Measurements from ENCODE around the gene DTD2. TPM values are rescaled to one million over a fixed set of nuclear protein-coding genes. Genes with fewer than 3 reads are reported as not detected.
A peak's percentile ranks its signal among the peaks of the same experiment; 100 is the strongest.
"Not testable (repeated sequence)": the region's sequence is repeated elsewhere in the genome, so short reads cannot be mapped to it uniquely, and the experiment has no call there.

Gene DTD2
- total RNA-seq, 2 experiments from 2014 or later = 17.5 to 21.6 TPM

DNA sequence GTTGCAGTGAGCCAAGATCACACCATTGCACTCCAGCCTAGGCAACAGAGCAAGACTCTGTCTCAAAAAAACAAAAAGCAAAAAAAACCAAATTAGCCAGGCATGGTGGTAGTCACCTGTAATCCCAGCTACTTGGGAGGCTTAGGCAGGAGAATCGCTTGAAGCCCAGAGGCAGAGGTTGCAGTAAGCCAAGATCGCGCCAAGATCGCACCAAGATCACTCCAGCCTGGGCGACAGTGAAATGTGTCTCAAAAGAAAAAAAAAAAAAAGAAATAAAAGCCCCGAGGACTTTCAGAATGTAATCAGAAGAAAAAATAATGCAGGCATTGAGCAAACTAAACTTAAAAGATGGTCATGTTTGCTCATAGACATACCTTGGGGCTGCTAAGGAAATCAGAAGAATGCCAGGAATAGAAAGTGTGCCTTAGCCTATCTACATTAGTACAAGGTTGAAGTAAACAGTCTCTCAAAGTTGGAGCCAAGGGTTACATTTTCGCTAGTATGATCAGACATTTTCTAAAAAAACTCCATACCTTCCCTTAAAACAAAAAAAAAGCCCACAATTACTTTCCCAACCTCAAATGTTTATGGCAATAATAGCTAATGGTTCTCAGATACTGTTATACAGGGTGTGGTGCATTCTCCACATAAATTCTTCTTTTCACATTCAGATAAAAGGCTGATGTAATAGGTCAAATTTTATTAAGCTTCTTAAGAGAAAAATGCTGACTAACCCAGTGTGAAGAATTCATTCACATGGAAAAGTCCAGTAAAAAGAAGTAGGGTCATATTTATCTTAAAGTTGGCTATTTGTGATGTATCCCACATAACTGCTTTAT lies 15.8 kb downstream of the DTD2 start:
- CTCF ChIA-PET = no interaction called here
- H3K9me3 Mint-ChIP-seq (ENCODE audit: low read depth) = peaks cover 6% of the 10 kb centered on the region
- no peaks in the 10 kb centered on the region for H3K27me3 Mint-ChIP-seq
- no peaks in the 10 kb centered on the region for H3K4me1 Mint-ChIP-seq
- intact Hi-C loops (cut with DNase I, micrococcal nuclease) = no loop called here
- DNase-seq (no peak), ATAC-seq (no peak)
- POLR2A ChIA-PET = no interaction called here
- peaks cover 22% of the 10 kb centered on the region for H3K36me3 Mint-ChIP-seq (ENCODE audit: low read depth)
- H3K4me3 Mint-ChIP-seq = no peak overlapping the region
- H3K27ac Mint-ChIP-seq = no peak overlapping the region

DNA sequence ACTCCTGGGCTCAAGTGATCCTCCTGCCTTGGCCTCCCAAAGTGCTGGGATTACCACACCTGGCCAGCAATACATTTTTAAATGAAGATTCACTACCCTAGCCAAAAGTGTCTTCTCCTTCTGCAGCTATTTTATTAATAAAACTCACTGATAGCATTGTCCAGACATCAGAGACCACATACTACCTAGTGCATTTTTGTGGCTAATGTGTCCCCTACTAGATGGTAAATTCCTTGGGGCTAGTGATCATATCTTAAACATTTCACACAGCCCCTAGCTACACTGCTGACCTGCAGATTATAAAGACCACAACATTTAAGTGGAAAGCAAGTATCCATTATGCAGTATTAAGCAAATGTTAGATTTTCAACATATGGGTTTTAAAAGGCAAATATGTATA lies 17.0 kb downstream of the DTD2 start:
- Mint-ChIP-seq H3K27ac (no peak overlapping the region), H3K4me3 (no peak overlapping the region), H3K9me3 (ENCODE audit: low read depth) (peaks cover 6% of the 10 kb centered on the region), H3K36me3 (ENCODE audit: low read depth) (peaks cover 18% of the 10 kb centered on the region), H3K27me3 (no peaks in the 10 kb centered on the region), H3K4me1 (no peaks in the 10 kb centered on the region)
- no peak for DNase-seq
- POLR2A ChIA-PET = no interaction called here
- CTCF ChIA-PET = interaction anchor here (0.9 kb wide), 1 partner anchor 13 kb away, joined by 3 read pairs; no protein-coding TSS in a partner anchor
- intact Hi-C loops (cut with DNase I, micrococcal nuclease) = no loop called here
- ATAC-seq = no peak

DNA sequence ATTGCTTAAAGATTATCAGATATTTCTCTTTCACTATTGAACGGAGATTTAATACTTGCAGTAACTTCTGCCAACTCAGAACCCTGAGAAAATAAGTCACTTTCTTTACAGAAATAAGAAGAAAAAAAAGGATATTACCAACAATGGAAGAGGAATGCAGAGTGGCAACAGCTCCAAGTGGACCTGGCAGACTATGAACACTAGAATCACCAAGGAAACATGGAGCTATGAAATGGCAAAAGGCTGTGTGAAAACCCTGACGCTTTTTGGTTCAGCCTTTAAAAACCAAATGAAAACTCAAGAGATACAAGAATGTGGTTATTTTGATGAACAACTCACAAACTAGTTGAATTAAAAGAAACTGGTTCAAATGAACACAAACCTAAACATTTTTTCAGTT lies 17.7 kb downstream of the DTD2 start:
- H3K27ac Mint-ChIP-seq = no peak overlapping the region
- no peak for ATAC-seq
- POLR2A ChIA-PET = no interaction called here
- DNase-seq = no peak
- CTCF ChIA-PET = interaction anchor here (0.9 kb wide), 2 partner anchors 14 to 19 kb away, joined by 3 read pairs; no protein-coding TSS in a partner anchor
- no peaks in the 10 kb centered on the region for H3K4me1 Mint-ChIP-seq
- intact Hi-C loops (cut with DNase I, micrococcal nuclease) = no loop called here
- peaks cover 6% of the 10 kb centered on the region for H3K9me3 Mint-ChIP-seq (ENCODE audit: low read depth)
- H3K4me3 Mint-ChIP-seq = no peak overlapping the region
- peaks cover 18% of the 10 kb centered on the region for H3K36me3 Mint-ChIP-seq (ENCODE audit: low read depth)
- H3K27me3 Mint-ChIP-seq = no peaks in the 10 kb centered on the region

DNA sequence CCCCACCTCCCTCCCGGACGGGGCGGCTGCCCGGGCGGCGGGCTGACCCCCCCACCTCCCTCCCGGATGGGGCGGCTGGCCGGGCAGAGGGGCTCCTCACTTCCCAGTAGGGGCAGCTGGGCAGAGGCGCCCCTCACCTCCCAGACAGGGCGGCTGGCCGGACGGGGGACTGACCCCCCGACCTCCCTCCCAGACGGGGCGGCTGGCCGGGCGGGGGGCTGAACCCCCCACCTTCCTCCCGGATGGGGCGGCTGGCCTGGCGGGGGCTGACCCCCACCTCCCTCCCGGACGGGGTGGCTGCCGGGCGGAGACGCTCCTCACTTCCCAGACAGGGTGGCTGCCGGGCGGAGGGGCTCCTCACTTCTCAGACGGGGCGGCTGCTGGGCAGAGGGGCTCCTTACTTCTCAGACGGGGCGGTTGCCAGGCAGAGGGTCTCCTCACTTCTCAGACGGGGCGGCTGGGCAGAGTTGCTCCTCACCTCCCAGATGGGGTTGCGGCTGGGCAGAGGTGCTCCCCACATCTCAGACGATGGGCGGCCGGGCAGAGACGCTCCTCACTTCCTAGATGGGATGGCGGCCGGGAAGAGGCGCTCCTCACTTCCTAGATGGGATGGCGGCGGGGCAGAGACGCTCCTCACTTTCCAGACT lies 20.1 kb downstream of the DTD2 start:
- DNase-seq; H3K9me3 Mint-ChIP-seq (ENCODE audit: low read depth); ATAC-seq; CTCF ChIA-PET; H3K4me3 Mint-ChIP-seq; H3K27me3 Mint-ChIP-seq; intact Hi-C loops (cut with DNase I, micrococcal nuclease); H3K4me1 Mint-ChIP-seq; H3K27ac Mint-ChIP-seq: not testable (repeated sequence)
- peaks cover 20% of the 10 kb centered on the region for H3K36me3 Mint-ChIP-seq (ENCODE audit: low read depth)
- POLR2A ChIA-PET = interaction anchor here (0.6 kb wide), 1 partner anchor 24 kb away, joined by 4 read pairs; no protein-coding TSS in a partner anchor

DNA sequence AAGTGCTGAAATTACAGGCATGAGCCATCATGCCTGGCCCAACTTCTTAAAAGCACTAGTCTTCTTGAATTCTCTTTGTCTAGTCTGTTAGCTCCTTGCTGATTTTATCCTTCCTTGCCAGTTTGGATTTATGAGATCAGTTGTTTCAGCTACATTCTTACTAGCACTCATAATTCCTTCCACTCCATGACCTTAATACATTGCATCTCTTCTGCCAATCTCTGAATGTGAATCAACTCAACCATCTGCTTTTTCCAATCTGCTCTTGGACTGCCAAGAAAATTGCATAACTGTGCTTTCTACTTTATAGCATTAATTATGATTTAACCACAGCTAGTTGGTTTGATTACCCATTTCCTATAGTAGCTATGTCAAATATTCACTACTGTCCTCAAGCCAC lies 22.0 kb downstream of the DTD2 start:
- Mint-ChIP-seq H3K9me3 (ENCODE audit: low read depth) (peaks cover 5% of the 10 kb centered on the region), H3K4me1 (peaks cover 4% of the 10 kb centered on the region), H3K27me3 (no peaks in the 10 kb centered on the region), H3K4me3 (no peak overlapping the region), H3K27ac (no peak overlapping the region), H3K36me3 (ENCODE audit: low read depth) (peaks cover 27% of the 10 kb centered on the region)
- ATAC-seq (no peak), DNase-seq (no peak)
- intact Hi-C loops (cut with DNase I, micrococcal nuclease) = no loop called here
- CTCF ChIA-PET = interaction anchor here (0.6 to 1.9 kb wide), 3 partner anchors 10 to 25 kb away, joined by 3 to 11 read pairs (median 5); no protein-coding TSS in a partner anchor
- POLR2A ChIA-PET = interaction anchor here (0.5 kb wide), 1 partner anchor 19 kb away, joined by 5 read pairs; no protein-coding TSS in a partner anchor

DNA sequence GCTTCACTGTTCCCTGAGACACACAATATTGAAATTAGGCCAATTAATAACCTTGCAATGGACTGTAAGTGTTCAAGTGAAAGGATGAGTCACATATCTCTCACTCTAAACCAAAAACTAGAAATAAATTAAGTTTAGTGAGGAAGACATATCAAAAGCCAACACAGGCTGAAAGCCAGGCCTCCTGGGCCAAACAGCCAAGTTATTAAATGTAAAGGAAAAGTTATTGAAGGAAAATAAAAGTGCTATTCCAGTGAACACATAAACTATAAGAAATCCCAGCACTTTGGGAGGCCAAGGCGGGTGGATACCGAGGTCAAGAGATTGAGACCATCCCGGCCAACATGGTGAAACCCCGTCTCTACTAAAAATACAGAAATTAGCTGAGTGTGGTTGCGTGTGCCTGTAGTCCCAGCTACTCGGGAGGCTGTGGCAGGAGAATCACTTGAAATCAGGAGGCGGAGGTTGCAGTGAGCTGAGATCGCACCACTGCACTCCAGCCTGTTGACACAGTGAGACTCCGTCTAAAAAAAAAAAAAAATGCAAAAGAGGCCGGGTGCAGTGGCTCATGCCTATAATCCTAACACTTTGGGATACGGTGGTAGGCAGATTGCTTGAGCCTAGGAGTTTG lies 26.6 kb downstream of the DTD2 start:
- DNase-seq = no peak
- peak overlapping the region; percentile 38 for H3K27ac Mint-ChIP-seq
- peaks cover 2% of the 10 kb centered on the region for H3K9me3 Mint-ChIP-seq (ENCODE audit: low read depth)
- H3K4me3 Mint-ChIP-seq = no peak overlapping the region
- ATAC-seq = no peak
- H3K4me1 Mint-ChIP-seq = peaks cover 15% of the 10 kb centered on the region
- intact Hi-C loops (cut with DNase I, micrococcal nuclease) = no loop called here
- POLR2A ChIA-PET = no interaction called here
- H3K27me3 Mint-ChIP-seq = no peaks in the 10 kb centered on the region
- CTCF ChIA-PET = interaction anchor here (1.6 kb wide), 1 partner anchor 10 kb away, joined by 6 read pairs; the partner anchor contains the start of gene HEATR5A
- peaks cover 14% of the 10 kb centered on the region for H3K36me3 Mint-ChIP-seq (ENCODE audit: low read depth)

DNA sequence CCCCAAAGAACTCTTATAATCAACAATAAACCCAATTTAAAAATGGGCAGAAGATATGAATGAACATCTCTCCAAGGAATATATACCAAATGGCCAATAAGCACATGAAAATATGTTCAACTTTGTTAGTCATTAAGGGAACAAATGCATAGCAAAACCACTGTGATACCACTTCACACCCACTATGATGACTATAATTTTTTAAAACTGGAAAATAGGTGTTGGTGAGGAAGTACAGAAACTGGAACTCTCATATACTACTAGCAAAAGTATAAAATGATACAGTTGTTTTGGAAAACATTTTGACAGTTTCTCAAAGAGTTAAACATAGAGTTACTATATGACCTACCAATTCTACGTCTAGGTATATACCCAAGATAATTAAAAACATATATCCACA lies 27.5 kb downstream of the DTD2 start:
- Mint-ChIP-seq H3K36me3 (ENCODE audit: low read depth) (peaks cover 14% of the 10 kb centered on the region), H3K27ac (no peak overlapping the region), H3K4me1 (peaks cover 15% of the 10 kb centered on the region), H3K27me3 (no peaks in the 10 kb centered on the region), H3K4me3 (no peak overlapping the region), H3K9me3 (ENCODE audit: low read depth) (peaks cover 2% of the 10 kb centered on the region)
- ATAC-seq (peak; percentile 82), DNase-seq (no peak)
- CTCF ChIA-PET = interaction anchor here (1.4 kb wide), 1 partner anchor 9 kb away, joined by 4 read pairs; the partner anchor contains the start of gene HEATR5A
- POLR2A ChIA-PET = no interaction called here
- intact Hi-C loops (cut with DNase I, micrococcal nuclease) = loop anchor here (10.0 kb wide), 2 partner anchors 155 to 225 kb away; partner anchors contain the start of gene HECTD1 (in 1 of the 2)

DNA sequence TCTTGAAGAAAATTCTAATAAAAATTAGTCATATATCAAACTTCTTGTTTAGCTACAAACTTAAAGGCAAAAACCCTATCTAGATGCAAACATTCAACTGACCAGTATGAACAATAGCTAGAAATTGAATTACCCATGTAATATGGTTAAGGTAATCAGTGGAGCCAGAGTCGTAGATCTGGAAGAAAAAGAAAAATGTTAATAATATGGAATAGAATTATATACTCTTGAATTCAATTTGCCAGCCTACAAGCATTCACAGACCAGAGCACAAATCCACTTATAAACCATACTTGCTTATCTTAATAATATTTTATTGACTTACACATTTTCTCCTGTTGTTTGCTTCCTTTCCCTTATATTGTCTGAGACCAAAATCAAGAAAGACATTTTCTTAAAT lies 29.3 kb downstream of the DTD2 start:
- DNase-seq (no peak), ATAC-seq (no peak)
- H3K27me3 Mint-ChIP-seq = no peaks in the 10 kb centered on the region
- H3K9me3 Mint-ChIP-seq (ENCODE audit: low read depth) = peaks cover 2% of the 10 kb centered on the region
- no peak overlapping the region for H3K4me3 Mint-ChIP-seq
- ChIA-PET CTCF (interaction anchor here (1.3 kb wide), 1 partner anchor 21 kb away, joined by 3 read pairs; no protein-coding TSS in a partner anchor), POLR2A (no interaction called here)
- H3K27ac Mint-ChIP-seq = no peak overlapping the region
- H3K36me3 Mint-ChIP-seq (ENCODE audit: low read depth) = peaks cover 12% of the 10 kb centered on the region
- peaks cover 15% of the 10 kb centered on the region for H3K4me1 Mint-ChIP-seq
- intact Hi-C loops (cut with DNase I, micrococcal nuclease) = loop anchor here (10.0 kb wide), 2 partner anchors 153 to 223 kb away; partner anchors contain the start of gene HECTD1 (in 1 of the 2)

DNA sequence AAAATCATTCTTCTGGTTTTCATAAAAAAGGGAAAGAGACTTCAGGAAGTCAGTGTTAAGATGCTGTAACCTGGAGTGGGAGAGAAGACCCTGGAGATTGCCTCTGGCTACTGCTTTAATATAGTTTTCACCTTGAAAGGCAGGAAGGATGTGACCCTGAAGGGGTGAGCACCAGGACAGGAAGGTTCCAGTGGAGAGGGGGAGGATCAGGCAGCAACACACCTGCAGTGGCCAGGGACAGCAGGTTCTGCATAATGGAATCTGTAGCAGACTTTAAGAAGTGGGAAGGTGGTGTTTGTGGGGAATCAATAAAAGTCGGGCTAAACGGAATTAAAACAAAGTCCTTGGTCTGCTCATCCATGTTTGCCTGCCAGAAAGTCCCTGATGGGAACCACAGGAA lies 30.6 kb downstream of the DTD2 start:
- Mint-ChIP-seq H3K9me3 (ENCODE audit: low read depth) (no peaks in the 10 kb centered on the region), H3K36me3 (ENCODE audit: low read depth) (peaks cover 7% of the 10 kb centered on the region), H3K27ac (no peak overlapping the region), H3K27me3 (no peaks in the 10 kb centered on the region), H3K4me1 (peaks cover 18% of the 10 kb centered on the region), H3K4me3 (no peak overlapping the region)
- ChIA-PET CTCF (interaction anchor here (1.0 kb wide), 1 partner anchor 23 kb away, joined by 3 read pairs; no protein-coding TSS in a partner anchor), POLR2A (no interaction called here)
- intact Hi-C loops (cut with DNase I, micrococcal nuclease) = loop anchor here (10.0 kb wide), 2 partner anchors 152 to 222 kb away; partner anchors contain the start of gene HECTD1 (in 1 of the 2)
- ATAC-seq (no peak), DNase-seq (no peak)

DNA sequence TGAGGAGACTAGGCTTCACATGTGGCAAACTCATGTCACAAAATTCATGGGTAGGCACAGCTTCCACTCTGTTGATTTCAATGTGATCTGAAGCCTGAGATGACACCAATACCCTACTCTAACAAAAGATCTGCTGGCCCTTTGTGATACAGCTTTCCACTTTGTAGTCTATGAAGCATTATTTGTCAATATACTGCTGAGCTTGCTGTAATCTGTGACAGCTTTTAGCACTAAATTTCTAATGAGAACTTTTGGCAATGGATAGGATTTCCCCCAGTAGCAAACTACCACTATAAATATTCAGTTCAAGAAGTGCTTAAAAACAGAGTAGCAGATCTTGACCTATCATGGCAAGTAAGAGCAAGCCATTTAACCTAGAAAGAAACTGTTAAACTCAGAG lies 31.4 kb downstream of the DTD2 start:
- H3K9me3 Mint-ChIP-seq (ENCODE audit: low read depth) = no peaks in the 10 kb centered on the region
- no peaks in the 10 kb centered on the region for H3K27me3 Mint-ChIP-seq
- H3K4me3 Mint-ChIP-seq = no peak overlapping the region
- DNase-seq (no peak), ATAC-seq (no peak)
- ChIA-PET CTCF (interaction anchor here (1.0 kb wide), 1 partner anchor 24 kb away, joined by 3 read pairs; no protein-coding TSS in a partner anchor), POLR2A (no interaction called here)
- H3K27ac Mint-ChIP-seq = no peak overlapping the region
- H3K4me1 Mint-ChIP-seq = peaks cover 25% of the 10 kb centered on the region
- intact Hi-C loops (cut with DNase I, micrococcal nuclease) = loop anchor here (10.0 kb wide), 2 partner anchors 151 to 221 kb away; partner anchors contain the start of gene HECTD1 (in 1 of the 2)
- peaks cover 3% of the 10 kb centered on the region for H3K36me3 Mint-ChIP-seq (ENCODE audit: low read depth)

DNA sequence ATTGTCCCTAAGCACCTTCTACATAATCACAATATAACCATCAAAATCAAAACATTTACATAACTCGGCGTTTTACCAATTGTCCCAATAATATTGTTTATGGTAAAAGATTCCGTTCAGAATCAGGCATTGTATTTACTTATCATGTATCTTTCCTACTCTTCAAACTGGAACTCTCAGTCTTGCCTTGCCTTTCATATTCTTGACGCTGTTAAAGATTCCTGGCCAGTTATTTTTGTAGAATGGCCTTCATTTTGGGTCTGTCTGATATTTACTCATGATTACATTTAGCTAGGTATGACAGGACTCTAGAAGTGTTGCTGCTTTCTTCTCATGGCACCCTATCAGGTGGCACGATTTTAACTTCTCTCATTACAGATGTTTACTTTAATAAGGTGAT lies 36.1 kb downstream of the DTD2 start:
- Mint-ChIP-seq H3K27me3 (peaks cover 3% of the 10 kb centered on the region), H3K36me3 (ENCODE audit: low read depth) (peaks cover 1% of the 10 kb centered on the region), H3K9me3 (ENCODE audit: low read depth) (no peaks in the 10 kb centered on the region), H3K4me3 (peak overlapping the region; percentile 94), H3K27ac (peak overlapping the region; percentile 88), H3K4me1 (peaks cover 25% of the 10 kb centered on the region)
- intact Hi-C loops (cut with DNase I, micrococcal nuclease) = loop anchor here (1.0 to 10.0 kb wide), 4 partner anchors 36 to 427 kb away; partner anchors contain the start of genes DTD2 (in 1 of the 2) and HECTD1 (in 1 of the 2)
- POLR2A ChIA-PET = interaction anchor here (0.5 to 2.0 kb wide), 3 partner anchors 33 to 256 kb away, joined by 4 to 9 read pairs (median 6); partner anchors contain the start of gene DTD2
- CTCF ChIA-PET = interaction anchor here (1.0 to 3.0 kb wide), 8 partner anchors 11 to 295 kb away, joined by 3 to 19 read pairs (median 5); partner anchors contain the start of gene DTD2
- no peak for DNase-seq
- ATAC-seq = no peak

Measured in activated CD4-positive, alpha-beta T cell treated with anti-CD3 and anti-CD28 coated beads for 36 hours (primary cell).